Measurements from ENCODE around the gene VIPAS39. TPM values are rescaled to one million over a fixed set of nuclear protein-coding genes. Genes with fewer than 3 reads are reported as not detected.
A peak's percentile ranks its signal among the peaks of the same experiment; 100 is the strongest.

VIPAS39 gene
- total RNA-seq, result 10 to 100 TPM; 14.9 to 16.8 TPM

DNA sequence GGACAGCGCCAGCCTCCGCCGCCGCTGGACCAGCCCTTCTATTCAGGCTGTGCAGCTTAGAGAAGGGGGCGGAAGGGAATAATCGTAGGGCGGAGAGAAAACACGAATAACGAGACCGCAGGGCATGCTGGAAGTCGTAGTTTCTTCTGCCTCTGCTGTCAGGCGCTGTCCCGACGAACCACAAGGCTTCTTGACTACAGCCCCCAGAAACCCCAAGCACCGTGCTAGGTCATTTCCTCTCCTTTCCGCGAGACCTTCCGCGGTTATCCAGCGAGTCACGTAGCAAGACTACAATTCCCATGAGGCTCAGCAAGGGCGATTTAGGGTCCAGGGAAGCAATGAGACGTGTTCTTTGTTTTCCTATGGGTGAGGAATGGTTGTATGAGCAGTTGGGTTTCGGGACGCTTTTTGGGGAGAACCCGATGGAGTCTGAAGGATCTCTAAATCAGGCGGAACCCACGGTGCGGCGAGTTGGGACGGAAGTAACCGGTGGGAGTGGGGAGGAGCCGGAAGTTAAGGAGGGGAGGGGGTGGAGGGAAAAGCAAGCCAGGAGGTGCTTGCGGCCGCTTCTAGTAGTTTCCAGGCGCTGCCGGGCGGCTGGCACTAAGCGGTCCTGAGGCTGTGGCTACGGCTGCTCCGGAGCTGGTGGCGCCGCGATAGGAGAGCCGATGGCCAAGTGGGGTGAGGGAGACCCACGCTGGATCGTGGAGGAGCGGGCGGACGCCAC, at the start of gene VIPAS39, which contains the start of gene AHSA1:
VIPAS39 (minus strand) TSS at position 80 of the 727 bp plus-strand sequence. CDS start 3,499 bp downstream, outside the sequence.
AHSA1 (plus strand) TSS at position 572 of the 727 bp plus-strand sequence; CDS start at position 669, 97 bp downstream.
- Mint-ChIP-seq H3K4me1 (ENCODE audit: low read depth) (peaks cover 35% of the 10 kb centered on the region), H3K27ac (peak within 1 kb of the TSS; percentile 98), H3K27me3 (no peaks in the 10 kb centered on the region), H3K36me3 (peaks cover 37% of the 10 kb centered on the region), H3K4me3 (peak within 1 kb of the TSS; percentile 100), H3K9me3 (no peaks in the 10 kb centered on the region)
- ChIA-PET CTCF (interaction anchor here (0.6 to 2.5 kb wide), 7 partner anchors 81 to 305 kb away, joined by 3 to 10 read pairs (median 6); partner anchors contain the start of genes SAMD15 and TMED8), POLR2A (interaction anchor here (1.0 to 1.9 kb wide), 3 partner anchors 81 to 154 kb away, joined by 3 to 10 read pairs (median 5); partner anchors contain the start of genes SAMD15 and TMED8)
- intact Hi-C loops (cut with micrococcal nuclease), result loop anchor here (1.0 to 10.0 kb wide), 16 partner anchors 80 to 693 kb away; partner anchors contain the start of genes ADCK1, ALKBH1, ANGEL1 and CIPC
- DNase-seq, result peak; percentile 97

DNA sequence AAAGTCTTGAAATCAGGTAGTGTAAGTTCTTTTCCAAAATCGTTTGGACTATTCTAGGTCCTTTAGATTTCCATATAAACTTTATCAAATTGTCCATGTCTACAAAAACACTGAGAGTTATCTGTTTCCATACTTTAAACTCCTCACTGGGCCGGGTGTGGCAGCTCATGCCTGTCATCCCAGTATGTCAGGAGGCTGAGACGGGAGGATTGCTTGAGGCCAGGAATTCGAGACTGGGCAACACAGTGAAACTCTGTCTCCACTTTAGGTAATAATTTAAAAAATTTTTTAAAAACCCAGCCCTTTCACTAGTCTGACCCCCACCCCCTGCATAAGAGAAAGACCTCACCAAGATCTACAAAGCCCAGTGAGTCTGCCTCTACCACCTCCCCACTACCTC, 47.6 kb upstream of the VIPAS39 start:
- H3K4me1 Mint-ChIP-seq (ENCODE audit: low read depth), result no peaks in the 10 kb centered on the region
- H3K9me3 Mint-ChIP-seq, result peaks cover 8% of the 10 kb centered on the region
- ChIA-PET POLR2A (no interaction called here), CTCF (no interaction called here)
- no peak overlapping the region for H3K4me3 Mint-ChIP-seq
- DNase-seq, result no peak
- H3K36me3 Mint-ChIP-seq, result peaks cover 22% of the 10 kb centered on the region
- peaks cover 7% of the 10 kb centered on the region for H3K27me3 Mint-ChIP-seq
- H3K27ac Mint-ChIP-seq, result no peak overlapping the region
- intact Hi-C loops (cut with micrococcal nuclease), result no loop called here

DNA sequence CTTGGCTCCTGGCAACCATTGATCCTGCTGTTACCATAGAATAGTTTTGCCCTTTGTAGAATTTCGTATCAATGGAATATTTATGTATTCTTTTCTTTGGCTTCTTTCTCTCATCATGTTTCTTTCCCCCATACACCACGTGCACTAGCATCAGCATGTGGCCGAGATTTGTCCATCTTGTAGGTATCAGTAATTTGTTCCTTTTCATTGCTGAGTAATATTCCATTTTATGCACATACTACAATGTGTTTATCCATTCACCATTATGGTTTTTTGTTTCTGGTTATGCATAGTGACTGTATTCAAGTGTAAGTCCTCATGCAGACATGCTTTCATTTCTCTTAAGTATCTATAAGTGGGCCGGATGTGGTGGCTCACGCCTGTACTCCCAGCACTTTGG, 45.7 kb upstream of the VIPAS39 start:
- DNase-seq, result no peak
- Mint-ChIP-seq H3K27me3 (peaks cover 16% of the 10 kb centered on the region), H3K4me1 (ENCODE audit: low read depth) (peaks cover 2% of the 10 kb centered on the region), H3K36me3 (peaks cover 12% of the 10 kb centered on the region), H3K4me3 (no peak overlapping the region), H3K9me3 (peaks cover 8% of the 10 kb centered on the region), H3K27ac (no peak overlapping the region)
- intact Hi-C loops (cut with micrococcal nuclease), result no loop called here
- ChIA-PET CTCF (no interaction called here), POLR2A (no interaction called here)

DNA sequence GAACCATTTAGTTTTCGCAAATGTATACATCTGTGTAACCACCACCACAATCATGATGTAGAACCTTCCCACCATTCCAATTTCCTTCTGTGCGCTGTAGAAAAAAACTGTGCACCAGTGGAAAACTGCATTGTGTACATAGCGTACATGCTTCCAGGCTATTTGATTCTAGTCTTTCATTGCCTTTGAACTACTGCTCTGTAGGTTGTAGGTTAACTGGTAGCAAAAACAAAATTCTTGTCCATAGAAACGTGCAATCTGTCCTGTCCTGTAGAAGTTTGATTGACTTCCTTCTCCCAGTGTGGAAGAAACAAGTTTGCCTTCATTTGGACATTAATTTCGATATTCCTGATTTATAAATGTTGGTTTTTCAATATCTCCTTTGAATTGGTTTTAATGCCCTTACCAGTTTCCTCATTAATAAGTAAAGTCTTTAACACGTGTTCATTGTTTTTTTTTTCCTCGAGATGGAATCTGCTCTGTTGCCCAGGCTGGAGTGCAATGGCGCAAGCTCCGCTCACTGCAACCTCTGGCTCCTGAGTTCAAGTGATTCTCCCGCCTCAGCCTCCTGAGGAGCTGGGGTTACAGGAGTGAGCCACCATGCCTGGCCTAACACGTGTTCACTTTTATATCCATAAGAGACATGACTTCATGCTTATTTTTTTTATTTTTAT, 44.8 kb upstream of the VIPAS39 start:
- DNase-seq, result no peak
- CTCF ChIA-PET, result no interaction called here
- POLR2A ChIA-PET, result no interaction called here
- H3K4me3 Mint-ChIP-seq, result no peak overlapping the region
- peaks cover 4% of the 10 kb centered on the region for H3K36me3 Mint-ChIP-seq
- peaks cover 6% of the 10 kb centered on the region for H3K4me1 Mint-ChIP-seq (ENCODE audit: low read depth)
- peaks cover 21% of the 10 kb centered on the region for H3K27me3 Mint-ChIP-seq
- H3K27ac Mint-ChIP-seq, result no peak overlapping the region
- H3K9me3 Mint-ChIP-seq, result peaks cover 8% of the 10 kb centered on the region
- intact Hi-C loops (cut with micrococcal nuclease), result no loop called here

DNA sequence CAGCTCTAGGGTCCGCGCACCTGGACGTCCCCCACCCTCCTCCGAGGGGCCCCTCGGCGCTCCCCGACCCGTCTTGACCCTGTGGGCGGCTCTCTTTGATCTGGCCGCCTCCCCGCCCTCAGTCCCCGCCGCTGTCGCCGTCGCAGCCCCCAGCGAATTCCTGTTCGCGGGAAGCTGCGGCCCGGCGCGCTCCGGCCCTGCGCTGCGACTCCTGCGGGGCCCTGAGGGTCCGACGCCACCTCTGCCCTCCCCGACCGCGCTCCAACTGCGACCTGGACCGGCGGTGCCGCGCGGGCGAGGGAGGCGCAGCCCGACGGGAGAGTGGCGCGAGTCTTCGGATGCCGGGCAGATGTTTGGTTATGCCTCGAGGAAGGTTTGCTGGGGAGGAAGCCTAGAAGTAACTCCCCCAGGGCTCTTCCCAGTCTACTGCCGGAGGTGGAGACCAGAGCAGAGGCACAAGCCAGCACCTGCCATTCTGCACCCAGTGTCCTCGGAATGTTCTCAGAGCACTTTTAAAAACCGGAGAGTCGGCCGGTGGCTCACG, 41.7 kb upstream of the VIPAS39 start:
- intact Hi-C loops (cut with micrococcal nuclease), result no loop called here
- Mint-ChIP-seq H3K27ac (no peak overlapping the region), H3K9me3 (peaks cover 6% of the 10 kb centered on the region), H3K27me3 (peaks cover 29% of the 10 kb centered on the region), H3K4me3 (peak overlapping the region; percentile 39), H3K4me1 (ENCODE audit: low read depth) (peaks cover 6% of the 10 kb centered on the region), H3K36me3 (peaks cover 3% of the 10 kb centered on the region)
- no peak for DNase-seq
- ChIA-PET CTCF (no interaction called here), POLR2A (no interaction called here)

DNA sequence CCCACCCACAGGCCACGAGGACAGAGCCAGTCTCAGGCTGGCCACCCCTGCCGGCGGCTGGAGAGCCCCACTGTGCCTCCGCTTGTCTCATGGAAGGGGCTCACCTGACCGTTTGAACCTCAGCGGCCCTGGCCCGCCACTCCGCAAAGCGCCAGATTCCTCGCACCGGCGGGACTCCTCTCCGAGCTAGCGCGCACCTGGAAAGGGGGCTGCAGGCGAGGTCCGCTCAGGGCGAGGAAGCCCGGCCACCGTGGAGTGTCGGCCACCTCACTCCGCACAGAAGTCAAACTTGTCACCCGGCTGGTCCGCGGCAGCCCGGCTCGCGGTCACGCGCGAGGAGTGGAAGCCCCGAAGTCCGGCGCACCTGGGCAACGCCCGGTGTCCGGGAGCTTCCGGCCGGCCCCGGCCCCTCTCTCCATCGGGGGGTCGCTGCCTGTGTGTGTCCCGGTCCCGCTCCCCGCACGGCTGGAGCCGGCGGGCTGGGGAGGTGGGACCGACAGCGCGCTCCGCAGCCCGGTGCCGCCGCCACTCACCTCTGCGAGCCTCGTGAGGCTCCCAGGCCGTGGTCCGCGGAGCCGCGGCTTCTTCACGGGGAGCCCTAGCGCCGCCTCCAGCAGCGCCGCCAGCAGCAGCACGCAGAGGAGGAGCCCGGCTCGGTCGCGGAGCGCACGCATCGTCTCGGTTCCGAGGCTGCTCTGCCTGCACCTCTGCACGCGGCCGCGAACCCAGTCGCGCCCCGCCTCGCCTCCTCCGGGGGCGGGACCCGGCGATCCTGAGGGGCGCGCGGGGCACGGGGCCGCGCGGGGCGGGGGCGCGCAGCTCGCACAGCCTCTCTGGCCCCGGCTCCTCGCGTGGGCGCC, 40.9 kb upstream of the VIPAS39 start, which contains the start of gene ISM2:
ISM2 (minus strand) TSS at position 697 of the 860 bp plus-strand sequence; CDS start at position 674, 23 bp downstream.
- ChIA-PET CTCF (no interaction called here), POLR2A (no interaction called here)
- Mint-ChIP-seq H3K36me3 (peaks cover 2% of the 10 kb centered on the region), H3K27ac (no peak within 1 kb of the TSS), H3K27me3 (peaks cover 29% of the 10 kb centered on the region), H3K4me3 (peak within 1 kb of the TSS; percentile 56), H3K9me3 (peaks cover 5% of the 10 kb centered on the region), H3K4me1 (ENCODE audit: low read depth) (peaks cover 6% of the 10 kb centered on the region)
- intact Hi-C loops (cut with micrococcal nuclease), result no loop called here
- peak; percentile 52 for DNase-seq

DNA sequence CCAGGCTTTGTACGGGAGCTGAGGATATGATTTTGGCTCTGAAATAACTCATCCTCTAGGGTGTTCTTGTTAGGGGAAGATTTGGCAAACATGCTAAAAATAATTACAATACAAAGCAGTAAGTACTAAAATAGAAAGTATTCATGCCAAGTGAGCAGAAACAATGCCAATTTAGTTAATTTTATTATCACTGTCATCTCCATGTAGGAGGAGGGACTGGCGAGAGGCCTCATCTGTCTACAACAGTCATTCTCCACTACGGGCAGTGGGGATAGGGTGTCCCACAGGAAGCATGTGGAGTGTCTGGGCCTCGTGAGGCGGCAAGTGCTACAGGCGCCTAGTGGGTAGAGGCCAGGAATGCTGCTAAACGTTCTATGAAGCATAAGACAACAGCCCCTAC, 37.9 kb upstream of the VIPAS39 start:
- no peak for DNase-seq
- Mint-ChIP-seq H3K36me3 (no peaks in the 10 kb centered on the region), H3K4me3 (no peak overlapping the region), H3K27me3 (peaks cover 25% of the 10 kb centered on the region), H3K9me3 (no peaks in the 10 kb centered on the region), H3K4me1 (ENCODE audit: low read depth) (peaks cover 6% of the 10 kb centered on the region), H3K27ac (no peak overlapping the region)
- intact Hi-C loops (cut with micrococcal nuclease), result no loop called here
- ChIA-PET CTCF (no interaction called here), POLR2A (no interaction called here)

DNA sequence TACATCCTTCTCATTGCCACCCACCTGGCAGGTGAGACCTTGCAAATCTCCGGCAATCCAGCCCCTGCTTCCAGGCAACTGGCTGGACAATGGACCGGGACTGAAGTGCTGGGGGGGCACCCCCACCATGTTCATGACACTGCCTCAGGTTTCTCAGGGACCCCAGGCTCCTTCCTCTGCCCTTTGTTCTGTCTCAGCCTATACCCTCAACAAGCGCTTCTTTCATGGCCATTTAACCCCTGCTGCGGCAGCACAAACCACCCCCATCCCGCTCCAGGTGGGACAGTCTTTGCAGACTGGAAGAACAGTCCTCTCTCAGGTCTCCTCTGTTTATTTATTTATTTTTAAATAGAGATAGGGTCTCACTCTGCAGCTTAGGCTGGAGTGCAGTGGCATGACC, 33.7 kb upstream of the VIPAS39 start:
- CTCF ChIA-PET, result no interaction called here
- POLR2A ChIA-PET, result no interaction called here
- Mint-ChIP-seq H3K27me3 (peaks cover 4% of the 10 kb centered on the region), H3K27ac (no peak overlapping the region), H3K4me1 (ENCODE audit: low read depth) (no peaks in the 10 kb centered on the region), H3K36me3 (no peaks in the 10 kb centered on the region), H3K9me3 (no peaks in the 10 kb centered on the region), H3K4me3 (no peak overlapping the region)
- intact Hi-C loops (cut with micrococcal nuclease), result no loop called here
- DNase-seq, result no peak

DNA sequence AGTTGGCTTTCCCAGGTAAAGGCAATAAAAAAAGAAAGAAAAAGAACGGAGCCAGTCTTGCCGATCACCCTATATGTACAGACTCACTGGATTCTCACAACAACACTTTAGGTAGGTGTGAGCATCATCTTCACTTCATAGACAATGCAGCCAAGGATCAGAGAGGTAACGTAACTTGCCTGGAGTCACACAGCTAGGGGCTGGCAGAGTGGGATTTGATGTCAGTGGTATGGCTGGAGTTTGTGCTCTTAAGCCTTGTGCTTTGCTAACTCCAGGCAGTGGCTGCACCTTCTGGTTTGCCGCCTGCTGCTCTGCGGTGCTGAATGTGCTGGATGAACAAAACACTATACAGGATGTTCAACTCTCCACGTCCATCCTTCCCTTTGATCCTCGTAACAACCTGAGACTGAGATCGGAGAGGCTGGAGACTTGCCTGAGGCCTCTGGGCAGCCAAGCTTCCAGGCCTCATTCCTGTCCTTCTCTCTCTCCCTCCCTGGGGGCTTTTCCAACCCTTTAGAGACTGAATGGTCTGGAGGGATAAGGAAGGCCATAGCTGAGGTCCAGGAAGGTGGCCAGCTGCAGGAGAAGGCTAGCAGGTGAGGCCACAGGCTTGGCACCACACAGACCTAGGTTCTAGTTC, 33.1 kb upstream of the VIPAS39 start:
- Mint-ChIP-seq H3K4me3 (no peak overlapping the region), H3K36me3 (no peaks in the 10 kb centered on the region), H3K9me3 (no peaks in the 10 kb centered on the region), H3K27ac (no peak overlapping the region), H3K27me3 (no peaks in the 10 kb centered on the region), H3K4me1 (ENCODE audit: low read depth) (no peaks in the 10 kb centered on the region)
- no peak for DNase-seq
- ChIA-PET POLR2A (no interaction called here), CTCF (no interaction called here)
- intact Hi-C loops (cut with micrococcal nuclease), result no loop called here

DNA sequence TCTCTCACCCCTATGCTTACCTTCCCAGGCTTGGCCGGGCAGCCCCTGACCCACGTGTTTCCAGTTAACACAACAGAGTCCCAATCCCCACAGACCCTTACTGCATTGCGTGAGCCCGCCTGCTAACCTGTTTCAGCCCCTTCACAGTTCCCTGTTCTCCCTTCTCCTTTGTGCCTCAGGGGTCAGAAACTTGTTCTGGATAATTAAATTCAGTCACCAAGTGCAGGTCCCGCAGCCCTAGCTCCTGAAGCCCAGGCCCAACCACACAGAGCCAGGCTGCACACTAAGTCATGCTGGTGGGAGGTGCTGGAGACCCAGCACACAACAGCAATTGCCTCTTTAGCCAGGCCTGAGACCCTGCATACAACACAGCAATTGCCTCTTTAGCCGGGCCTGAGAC, 31.6 kb upstream of the VIPAS39 start:
- intact Hi-C loops (cut with micrococcal nuclease), result no loop called here
- Mint-ChIP-seq H3K27ac (no peak overlapping the region), H3K27me3 (no peaks in the 10 kb centered on the region), H3K36me3 (no peaks in the 10 kb centered on the region), H3K4me1 (ENCODE audit: low read depth) (no peaks in the 10 kb centered on the region), H3K9me3 (no peaks in the 10 kb centered on the region), H3K4me3 (no peak overlapping the region)
- ChIA-PET POLR2A (no interaction called here), CTCF (no interaction called here)
- no peak for DNase-seq

DNA sequence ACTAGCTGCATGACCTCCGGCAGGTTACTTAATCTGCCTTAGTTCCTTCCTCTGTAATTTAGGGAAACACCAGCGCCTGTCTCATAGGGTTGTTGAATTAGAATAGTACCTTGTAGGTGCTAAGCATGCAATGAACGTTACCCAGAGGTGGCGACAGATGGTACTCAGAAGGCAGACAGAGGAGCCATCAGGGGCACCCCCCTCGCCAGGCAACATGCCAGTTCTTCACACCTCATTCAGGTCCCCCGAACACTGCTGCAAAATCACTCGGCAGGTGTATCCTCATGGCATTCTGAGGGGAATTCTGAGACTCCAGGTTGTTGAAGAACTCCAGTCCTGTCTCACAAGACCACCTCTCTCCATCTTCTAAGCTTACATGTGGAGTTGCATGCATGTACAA, 31.2 kb upstream of the VIPAS39 start:
- Mint-ChIP-seq H3K4me1 (ENCODE audit: low read depth) (no peaks in the 10 kb centered on the region), H3K4me3 (no peak overlapping the region), H3K36me3 (no peaks in the 10 kb centered on the region), H3K27me3 (no peaks in the 10 kb centered on the region), H3K27ac (no peak overlapping the region), H3K9me3 (no peaks in the 10 kb centered on the region)
- no peak for DNase-seq
- intact Hi-C loops (cut with micrococcal nuclease), result no loop called here
- ChIA-PET CTCF (no interaction called here), POLR2A (no interaction called here)
